HG03097 (cell line): Measurements from ENCODE around the gene WDR59.
A peak's percentile ranks its signal among the peaks of the same experiment; 100 is the strongest.

Experiments
- ATAC-seq: cut with Tn5 transposase; IDR thresholded peaks from one replicate; pipeline ENCODE4 v1.9.1; 2021; ENCODE audit not compliant: unreplicated experiment, low FRiP score

Gene WDR59

GRCh38 chr16:74984194-74984528 lies 762 bp downstream of the WDR59 start:
- ATAC-seq: no peak

- ATAC-seq: no peak
These were observed 2.7 kb downstream of the WDR59 start for GRCh38 chr16:74982256-74982655.

- ATAC-seq: no peak
These were observed 9.3 kb downstream of the WDR59 start for GRCh38 chr16:74975591-74975990.

GRCh38 chr16:74973304-74973703 lies 11.6 kb downstream of the WDR59 start:
- ATAC-seq: no peak

DNA sequence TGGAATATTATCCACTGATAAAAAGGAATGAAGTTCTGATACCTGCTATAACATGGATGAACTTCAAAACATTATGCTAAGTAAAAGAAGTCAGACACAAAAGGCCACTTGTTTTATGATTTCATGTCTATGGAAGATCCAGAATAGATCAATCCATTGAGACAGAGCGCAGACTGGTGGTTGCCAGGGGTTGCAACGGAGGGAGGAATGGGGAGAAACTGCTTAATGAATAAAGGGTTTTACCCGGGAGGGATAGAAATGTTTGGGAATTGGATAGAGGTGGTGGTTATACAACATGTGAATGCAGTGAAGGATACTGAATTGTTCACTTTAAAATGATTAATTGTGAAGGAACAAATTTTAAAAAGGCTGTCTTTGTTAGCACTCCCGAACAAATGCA lies 30.2 kb downstream of the WDR59 start:
- ATAC-seq: no peak

DNA sequence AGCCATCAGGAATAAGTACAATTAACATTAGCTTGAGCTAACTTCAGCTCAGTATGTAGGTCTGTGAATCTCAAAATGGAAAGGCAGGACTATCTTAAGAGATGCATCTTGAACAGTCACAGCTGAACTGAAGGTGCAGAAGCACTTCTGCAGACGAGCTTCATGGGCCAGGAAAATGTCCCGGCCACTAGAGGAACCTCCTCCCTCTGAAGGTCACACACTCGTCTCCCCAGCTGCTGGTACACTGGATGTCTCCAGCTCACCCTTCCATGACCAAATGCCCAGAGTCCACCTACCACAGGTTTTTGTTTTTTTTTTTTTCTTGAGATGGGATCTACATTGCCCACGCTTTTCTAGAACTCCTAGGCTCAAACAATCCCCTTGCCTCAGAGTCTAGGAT lies 33.2 kb downstream of the WDR59 start:
- ATAC-seq: no peak

GRCh38 chr16:74951206-74951605 lies 33.7 kb downstream of the WDR59 start:
- ATAC-seq: no peak

- no peak for ATAC-seq
These were observed 34.4 kb downstream of the WDR59 start for GRCh38 chr16:74950511-74950910.

GRCh38 chr16:74949309-74949708 lies 35.6 kb downstream of the WDR59 start:
- no peak for ATAC-seq

GRCh38 chr16:74944466-74944865 lies 40.5 kb downstream of the WDR59 start:
- no peak for ATAC-seq

- ATAC-seq: no peak
These were observed 41.7 kb downstream of the WDR59 start for GRCh38 chr16:74942977-74943918.

DNA sequence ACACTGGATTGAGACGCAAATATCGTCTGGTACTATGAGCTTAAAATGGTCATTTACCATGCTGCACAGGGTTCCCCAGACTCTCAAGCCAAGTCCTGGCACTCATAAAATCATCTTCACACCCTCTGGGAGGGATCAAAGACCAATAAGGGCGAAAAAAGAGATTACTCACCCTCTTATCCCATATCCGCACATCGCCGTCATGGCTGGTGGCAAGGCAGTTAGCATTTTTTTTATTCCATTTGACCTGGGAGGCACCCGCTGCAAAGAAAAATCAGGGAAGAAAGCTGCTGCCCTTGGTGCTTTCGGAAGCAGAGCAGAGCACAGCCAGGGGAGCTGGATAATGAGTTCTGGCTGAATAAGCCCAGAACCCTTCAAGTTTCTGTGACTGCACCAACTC lies 42.4 kb downstream of the WDR59 start:
- ATAC-seq: no peak

DNA sequence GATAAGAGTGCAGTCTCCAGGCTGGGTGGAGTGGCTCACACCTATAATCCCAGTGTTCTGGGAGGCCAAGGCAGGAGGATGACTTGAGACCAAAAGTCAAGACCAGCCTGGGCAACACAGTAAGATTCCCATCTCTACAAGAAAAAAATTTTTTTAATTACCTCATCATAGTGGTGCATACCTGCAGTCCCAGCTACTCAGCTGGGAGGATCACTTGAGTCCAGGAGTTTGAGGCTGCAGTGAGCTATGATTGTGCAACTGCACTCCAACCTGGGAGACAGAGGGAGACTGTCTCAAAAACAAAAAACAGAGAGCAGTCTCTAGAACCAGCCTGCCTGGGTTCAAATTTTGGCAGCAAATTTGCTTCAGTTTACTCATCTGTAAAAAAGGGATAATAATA lies 45.2 kb downstream of the WDR59 start:
- no peak for ATAC-seq

- ATAC-seq: peak; percentile 93
These were observed 47.9 kb downstream of the WDR59 start for GRCh38 chr16:74936902-74937560.

GRCh38 chr16:74931445-74931844 lies 53.5 kb downstream of the WDR59 start:
- no peak for ATAC-seq

DNA sequence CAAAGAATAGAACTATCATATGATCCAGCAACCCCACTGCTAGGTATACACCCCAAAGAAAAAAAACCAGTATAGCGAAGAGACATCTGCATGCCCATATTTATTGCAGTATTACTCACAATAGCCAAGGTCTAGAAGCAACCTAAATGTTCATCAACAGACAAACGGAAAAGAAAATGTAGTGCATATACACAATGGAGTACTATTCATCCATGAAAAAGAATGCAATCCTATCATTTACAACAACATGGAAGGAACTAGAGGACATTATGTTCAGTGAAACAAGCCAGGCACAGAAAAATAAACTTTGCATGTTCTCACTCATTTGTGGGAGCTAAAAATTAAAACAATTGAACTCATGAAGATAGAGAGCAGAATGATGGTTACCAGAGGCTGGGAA lies 55.3 kb downstream of the WDR59 start:
- no peak for ATAC-seq

- ATAC-seq: no peak
These were observed 58.1 kb downstream of the WDR59 start for GRCh38 chr16:74926805-74927204.

- no peak for ATAC-seq
These were observed 61.0 kb downstream of the WDR59 start for GRCh38 chr16:74923766-74924460.

DNA sequence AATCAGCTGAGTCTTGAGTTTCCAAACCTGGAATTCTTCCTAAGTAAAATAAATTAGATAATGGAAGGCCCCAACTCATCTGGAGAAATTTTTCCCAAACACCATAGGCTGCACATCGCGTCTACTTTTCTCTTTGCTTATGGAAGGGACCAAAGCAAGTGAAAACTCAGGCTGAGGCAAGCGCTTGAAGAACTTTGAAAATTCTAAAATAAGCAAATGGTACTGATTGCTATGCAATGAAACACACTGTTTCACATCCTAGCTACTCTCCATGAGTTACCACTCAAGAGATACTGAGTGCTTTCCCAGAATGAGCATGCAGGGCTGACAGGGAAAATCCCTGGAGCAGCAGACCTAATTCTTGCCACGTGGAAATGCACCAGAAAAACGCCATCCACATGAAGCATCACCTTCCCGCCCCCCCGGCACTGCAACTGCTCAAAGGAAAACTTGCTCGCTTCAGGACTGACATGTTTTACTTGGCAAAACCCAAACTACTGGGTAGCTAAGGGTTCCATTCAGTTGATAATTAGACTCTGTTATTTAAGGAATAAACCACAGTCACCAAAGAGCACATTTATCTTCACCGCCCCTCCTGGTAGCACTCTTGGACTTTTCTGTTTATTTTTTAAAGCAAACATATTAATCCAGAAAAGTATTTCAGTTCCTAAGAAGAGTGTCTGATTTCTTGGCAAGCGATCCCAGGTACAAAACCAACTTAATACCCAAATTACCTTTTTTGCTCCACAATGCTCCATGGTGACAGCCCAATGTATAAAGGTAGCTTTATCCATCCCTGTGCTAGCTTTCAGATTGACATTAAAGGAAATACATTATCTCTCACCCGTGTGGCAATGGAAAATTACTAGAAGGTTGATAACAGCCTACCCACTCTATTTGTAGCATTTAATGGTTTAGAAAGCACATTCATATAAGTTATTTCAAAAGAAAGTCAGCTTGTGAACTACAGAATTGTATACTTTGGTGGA lies 62.5 kb downstream of the WDR59 start:
- no peak for ATAC-seq

GRCh38 chr16:74921051-74921450 lies 63.9 kb downstream of the WDR59 start:
- no peak for ATAC-seq
